ENCODE measurements around the gene ST3GAL5.

Gene ST3GAL5

DNA sequence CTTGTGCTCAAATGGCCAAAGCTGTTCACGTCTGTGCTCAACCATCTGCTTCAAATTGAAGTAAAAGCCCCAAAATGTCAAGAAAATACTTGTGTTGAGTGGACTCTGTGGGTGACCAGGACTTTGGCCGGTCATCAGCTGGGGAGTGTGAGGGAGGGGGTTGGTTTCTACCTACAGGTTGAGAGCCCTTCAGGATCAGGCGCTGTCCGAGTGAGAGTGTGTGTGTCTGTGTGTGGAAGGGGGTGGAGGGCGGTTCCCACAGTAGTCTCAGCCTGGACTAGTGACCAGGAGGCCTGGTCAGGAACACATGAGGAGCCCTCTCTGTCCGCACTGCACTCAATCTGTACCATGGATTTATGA, 100.8 kb downstream of the ST3GAL5 start:
- in situ Hi-C loops (cut with HindIII; ENCODE audit: low pct_ligation_motif_present, low pct_unique_long_range_greater_than_20kb, low sequenced_read_pairs), result no loop called here
- DNase-seq, result no peak

DNA sequence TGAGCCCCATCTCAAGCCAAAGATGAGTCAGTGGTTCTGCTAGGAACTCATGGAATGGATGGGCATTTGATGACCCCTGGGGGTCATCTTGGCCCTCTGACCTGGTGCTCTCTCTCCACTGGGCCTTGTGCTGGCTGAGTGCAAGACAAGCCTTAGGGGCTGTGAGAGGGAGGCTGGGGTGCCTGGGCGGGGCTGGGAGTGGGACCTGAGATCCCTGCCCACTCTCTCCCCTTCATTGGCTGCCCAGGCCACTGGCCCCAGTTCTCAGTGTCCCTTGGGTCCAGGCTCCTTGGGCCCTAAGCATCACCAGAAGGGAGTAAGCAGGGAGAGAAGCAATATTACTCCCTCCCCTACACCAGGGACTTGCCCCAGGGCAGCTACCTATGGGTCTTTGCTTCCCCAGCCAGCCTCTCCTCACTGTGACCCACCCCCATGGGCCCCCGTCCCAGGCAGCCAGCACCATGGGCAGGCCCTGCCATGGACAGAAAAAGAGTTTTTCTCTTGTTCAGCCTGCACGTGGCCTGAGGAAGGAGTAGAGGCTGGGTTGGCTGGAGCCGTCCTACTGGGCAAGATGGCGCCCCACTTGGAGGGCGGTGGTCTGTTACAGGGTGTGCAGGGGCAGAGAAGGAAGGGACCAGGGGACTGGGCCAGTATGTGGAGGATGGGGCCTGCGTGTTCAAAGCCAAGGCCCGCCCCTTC, 101.4 kb downstream of the ST3GAL5 start:
- DNase-seq, result no peak
- in situ Hi-C loops (cut with HindIII; ENCODE audit: low pct_ligation_motif_present, low pct_unique_long_range_greater_than_20kb, low sequenced_read_pairs), result no loop called here

Data from ACHN (cell line).